GM12875 (cell line): ENCODE results near the gene REXO2.

Experiments
- H3K4me3 ChIP-seq: one replicate; pipeline ENCODE4 v1.5.1; 2011; ENCODE audit warnings: low read depth, low read length, control low read depth
- TF ChIP-seq, protein P1 (sequence below): IDR thresholded peaks from 2 replicates; pipeline ENCODE4 v1.5.1; 2011; ENCODE audit warnings: low read depth, mild to moderate bottlenecking, control low read depth, inconsistent platforms, low read length, moderate library complexity, borderline replicate concordance; ENCODE audit not compliant: insufficient read depth

REXO2 gene

GRCh38 chr11:114448749-114449482 is 9.6 kb downstream of the REXO2 start:
- TF ChIP-seq, protein P1, sequence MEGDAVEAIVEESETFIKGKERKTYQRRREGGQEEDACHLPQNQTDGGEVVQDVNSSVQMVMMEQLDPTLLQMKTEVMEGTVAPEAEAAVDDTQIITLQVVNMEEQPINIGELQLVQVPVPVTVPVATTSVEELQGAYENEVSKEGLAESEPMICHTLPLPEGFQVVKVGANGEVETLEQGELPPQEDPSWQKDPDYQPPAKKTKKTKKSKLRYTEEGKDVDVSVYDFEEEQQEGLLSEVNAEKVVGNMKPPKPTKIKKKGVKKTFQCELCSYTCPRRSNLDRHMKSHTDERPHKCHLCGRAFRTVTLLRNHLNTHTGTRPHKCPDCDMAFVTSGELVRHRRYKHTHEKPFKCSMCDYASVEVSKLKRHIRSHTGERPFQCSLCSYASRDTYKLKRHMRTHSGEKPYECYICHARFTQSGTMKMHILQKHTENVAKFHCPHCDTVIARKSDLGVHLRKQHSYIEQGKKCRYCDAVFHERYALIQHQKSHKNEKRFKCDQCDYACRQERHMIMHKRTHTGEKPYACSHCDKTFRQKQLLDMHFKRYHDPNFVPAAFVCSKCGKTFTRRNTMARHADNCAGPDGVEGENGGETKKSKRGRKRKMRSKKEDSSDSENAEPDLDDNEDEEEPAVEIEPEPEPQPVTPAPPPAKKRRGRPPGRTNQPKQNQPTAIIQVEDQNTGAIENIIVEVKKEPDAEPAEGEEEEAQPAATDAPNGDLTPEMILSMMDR: no peak
- H3K4me3 ChIP-seq: no peak overlapping the region

DNA sequence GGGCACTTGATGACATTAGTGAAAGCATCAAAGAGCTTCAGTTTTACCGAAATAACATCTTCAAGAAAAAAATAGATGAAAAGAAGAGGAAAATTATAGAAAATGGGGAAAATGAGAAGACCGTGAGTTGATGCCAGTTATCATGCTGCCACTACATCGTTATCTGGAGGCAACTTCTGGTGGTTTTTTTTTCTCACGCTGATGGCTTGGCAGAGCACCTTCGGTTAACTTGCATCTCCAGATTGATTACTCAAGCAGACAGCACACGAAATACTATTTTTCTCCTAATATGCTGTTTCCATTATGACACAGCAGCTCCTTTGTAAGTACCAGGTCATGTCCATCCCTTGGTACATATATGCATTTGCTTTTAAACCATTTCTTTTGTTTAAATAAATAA is 10.6 kb downstream of the REXO2 start:
- H3K4me3 ChIP-seq: no peak overlapping the region
- TF ChIP-seq, protein P1: no peak

GRCh38 chr11:114452399-114452798 is 13.1 kb downstream of the REXO2 start:
- H3K4me3 ChIP-seq: no peak overlapping the region
- TF ChIP-seq, protein P1: no peak

- TF ChIP-seq, protein P1: no peak
- H3K4me3 ChIP-seq: no peak overlapping the region
Measured at GRCh38 chr11:114463999-114464398, 24.7 kb downstream of the REXO2 start.

- TF ChIP-seq, protein P1: no peak
- H3K4me3 ChIP-seq: no peak overlapping the region
Measured at GRCh38 chr11:114466742-114467141, 27.5 kb downstream of the REXO2 start.

DNA sequence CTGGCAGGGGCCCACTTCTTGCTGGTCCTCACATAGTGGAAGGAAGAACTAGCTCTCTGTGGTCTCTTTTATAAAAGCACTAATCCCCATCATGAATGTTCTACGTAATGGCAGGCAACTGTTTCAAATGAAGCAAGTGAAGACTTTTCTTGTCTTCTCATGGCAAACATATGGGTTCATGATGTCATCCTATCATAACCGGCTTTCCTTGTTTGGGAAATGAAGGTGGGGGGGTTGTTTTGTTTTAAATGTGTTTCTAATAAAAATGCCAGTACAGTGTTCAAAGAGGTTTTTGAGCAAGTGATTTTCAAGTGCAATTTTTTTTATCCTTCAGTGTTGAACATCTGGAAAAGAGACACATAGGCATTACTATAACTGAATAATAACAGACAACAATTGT is 33.4 kb downstream of the REXO2 start:
- H3K4me3 ChIP-seq: no peak overlapping the region
- TF ChIP-seq, protein P1: no peak

DNA sequence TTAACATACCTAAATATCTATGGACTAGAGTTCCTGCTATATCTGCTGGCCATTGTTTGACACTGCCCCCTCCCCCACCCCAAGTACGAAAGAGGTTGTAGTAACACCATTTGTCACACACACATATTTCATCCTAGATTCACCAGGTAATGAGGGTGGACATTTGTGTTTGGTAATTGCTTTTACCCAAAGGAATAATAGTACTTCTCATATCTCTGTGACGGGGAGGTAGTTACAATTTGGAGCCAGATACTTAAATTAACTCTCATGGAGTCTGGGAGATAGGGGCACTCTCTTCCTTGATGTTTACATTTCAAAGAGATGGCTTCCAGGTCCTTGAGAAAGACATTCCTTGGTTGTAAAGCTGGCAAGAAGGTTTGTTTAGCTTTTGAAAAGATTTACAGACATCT is 38.7 kb downstream of the REXO2 start:
- TF ChIP-seq, protein P1: no peak
- no peak overlapping the region for H3K4me3 ChIP-seq
